HG03432 (cell line): ENCODE data around the gene ADAMTS19.

Source experiments
- ATAC-seq: cut with Tn5 transposase; IDR thresholded peaks from one replicate; pipeline ENCODE4 v1.9.1; 2021; ENCODE audit warnings: mild to moderate bottlenecking, moderate library complexity; ENCODE audit not compliant: unreplicated experiment

ADAMTS19 gene

DNA sequence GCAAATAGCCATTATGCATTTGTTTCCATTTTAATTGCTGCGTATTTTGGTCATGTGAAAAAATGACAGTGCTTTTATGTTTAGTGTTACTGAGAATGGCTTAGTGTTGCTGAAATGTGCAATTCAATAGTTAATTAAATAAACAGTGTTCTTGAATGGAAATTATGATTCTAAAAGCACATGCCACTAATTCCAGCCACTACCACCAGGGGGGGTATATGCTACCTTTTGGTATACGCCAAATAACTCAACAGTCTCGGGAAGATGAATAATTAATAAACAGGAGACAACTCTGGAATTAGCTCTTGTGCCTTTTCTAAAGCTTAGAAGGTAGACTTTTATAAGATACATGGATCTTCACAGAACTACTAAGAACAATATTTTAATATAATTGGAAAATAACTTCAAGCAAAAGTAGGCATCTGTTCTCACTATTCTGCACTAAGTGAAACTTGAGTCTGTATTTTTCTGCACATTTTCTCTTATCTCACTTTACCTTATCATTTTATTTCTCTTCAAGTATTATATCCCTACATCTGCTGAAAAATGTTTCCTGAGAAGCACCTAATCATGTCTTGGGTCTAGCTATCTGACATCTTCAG lies 204.3 kb downstream of the ADAMTS19 start:
- peak; percentile 75 for ATAC-seq

DNA sequence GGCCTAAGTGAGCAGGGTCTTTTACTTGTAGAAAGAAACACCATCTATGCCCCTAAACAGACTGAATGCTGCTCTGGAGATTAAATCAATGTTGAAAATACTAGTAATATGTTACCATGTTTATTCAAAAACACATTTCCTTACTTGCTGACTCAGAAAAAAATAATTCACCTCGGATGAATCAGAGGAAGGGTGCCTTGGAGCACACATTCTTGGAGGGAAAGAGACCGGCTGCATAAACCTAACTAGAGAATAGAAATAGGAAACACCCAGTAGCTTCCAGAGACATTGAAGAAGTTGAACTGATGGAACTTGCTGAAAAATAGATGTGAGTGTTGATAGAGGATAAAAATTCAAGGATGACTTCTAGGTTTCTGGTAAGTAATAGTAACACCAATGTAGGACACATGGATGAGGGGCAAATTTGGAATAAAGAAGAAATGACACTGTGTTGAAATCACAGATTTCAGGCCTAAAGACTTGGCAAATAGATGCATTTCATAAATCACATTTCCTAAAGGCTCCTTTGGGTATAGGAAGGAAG lies 210.9 kb downstream of the ADAMTS19 start:
- no peak for ATAC-seq

DNA sequence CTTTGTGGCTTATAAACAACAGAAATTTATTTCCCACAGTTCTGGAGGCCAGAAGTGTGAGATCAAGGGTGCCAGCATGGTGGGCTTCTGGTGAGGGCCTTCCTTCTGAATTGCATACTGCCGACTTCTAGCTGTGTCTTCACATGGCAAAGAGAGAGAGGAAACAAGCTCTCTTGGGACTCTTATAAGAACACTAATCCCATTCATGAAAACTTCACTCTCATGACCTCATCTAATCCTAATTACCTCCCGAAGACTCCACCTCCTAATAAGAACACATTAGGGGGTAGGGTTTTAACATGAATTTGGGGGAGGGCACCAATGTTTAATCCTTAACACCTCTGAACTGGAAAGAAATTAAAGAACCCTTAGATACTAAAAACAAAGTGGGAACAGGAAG lies 211.9 kb downstream of the ADAMTS19 start:
- ATAC-seq = no peak

DNA sequence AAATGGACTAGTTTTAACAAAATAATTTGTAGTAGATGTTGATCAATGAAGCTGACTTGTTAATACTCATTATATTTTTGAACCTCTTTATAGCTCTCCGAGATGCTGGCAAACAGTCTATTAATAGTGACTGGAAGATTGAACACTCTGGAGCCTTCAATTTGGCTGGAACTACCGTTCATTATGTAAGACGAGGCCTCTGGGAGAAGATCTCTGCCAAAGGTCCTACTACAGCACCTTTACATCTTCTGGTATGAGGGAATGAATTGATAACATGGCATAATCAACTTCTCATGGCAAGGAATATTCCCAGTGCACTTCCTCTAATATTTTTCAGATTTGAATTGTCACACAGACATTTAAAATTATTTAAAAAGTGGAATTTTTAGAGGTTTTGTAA lies 219.6 kb downstream of the ADAMTS19 start:
- ATAC-seq = no peak

DNA sequence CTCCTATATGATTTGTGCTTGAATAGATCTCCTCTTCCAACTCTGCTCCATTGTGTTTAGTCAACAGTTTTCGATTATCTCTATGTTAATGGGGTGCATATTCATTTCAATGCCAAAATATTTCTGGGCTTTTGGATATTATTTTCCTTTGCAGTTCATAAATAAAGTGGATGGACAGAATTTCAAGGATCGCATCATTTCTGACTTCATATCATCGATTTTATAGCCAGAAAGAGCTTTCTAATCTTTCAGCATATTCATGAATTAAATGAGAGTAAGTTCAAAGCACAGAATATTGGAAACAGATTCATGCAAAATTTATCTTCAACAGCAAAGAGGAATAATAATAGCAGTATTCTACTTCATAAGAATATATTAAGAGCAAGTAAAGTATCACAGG lies 227.8 kb downstream of the ADAMTS19 start:
- no peak for ATAC-seq

GRCh38 chr5:129689045-129689444 lies 228.9 kb downstream of the ADAMTS19 start:
- no peak for ATAC-seq

GRCh38 chr5:129691220-129691619 lies 231.1 kb downstream of the ADAMTS19 start:
- no peak for ATAC-seq

- no peak for ATAC-seq
These were observed 236.5 kb downstream of the ADAMTS19 start for GRCh38 chr5:129696636-129697035.

GRCh38 chr5:129698661-129699060 lies 238.6 kb downstream of the ADAMTS19 start:
- ATAC-seq = no peak

- no peak for ATAC-seq
These were observed 256.1 kb downstream of the ADAMTS19 start for GRCh38 chr5:129716235-129716634.

GRCh38 chr5:129716651-129717050 lies 256.6 kb downstream of the ADAMTS19 start:
- ATAC-seq = no peak

- no peak for ATAC-seq
These were observed 257.7 kb downstream of the ADAMTS19 start for GRCh38 chr5:129717751-129718310.

- ATAC-seq = no peak
These were observed 258.5 kb downstream of the ADAMTS19 start for GRCh38 chr5:129718471-129719090.

DNA sequence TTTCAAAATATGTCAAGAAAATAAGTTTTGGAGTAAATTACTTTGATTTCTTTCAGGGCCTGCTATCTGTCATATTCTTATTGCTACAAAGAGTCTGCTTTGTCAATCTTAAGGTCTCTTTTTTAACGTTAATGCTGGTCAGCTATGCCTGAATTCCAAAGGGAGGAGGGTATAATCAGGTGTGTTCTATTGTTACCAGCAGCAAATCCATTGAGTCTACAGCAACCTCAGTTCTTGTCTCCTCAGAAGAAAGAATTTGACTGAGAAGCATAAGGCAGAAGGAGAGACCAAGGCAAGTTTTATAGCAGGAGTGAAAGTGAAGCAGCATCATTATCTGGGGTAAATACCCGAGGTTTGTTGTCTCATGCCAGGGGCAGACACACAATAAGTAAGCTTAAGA lies 264.1 kb downstream of the ADAMTS19 start:
- no peak for ATAC-seq

DNA sequence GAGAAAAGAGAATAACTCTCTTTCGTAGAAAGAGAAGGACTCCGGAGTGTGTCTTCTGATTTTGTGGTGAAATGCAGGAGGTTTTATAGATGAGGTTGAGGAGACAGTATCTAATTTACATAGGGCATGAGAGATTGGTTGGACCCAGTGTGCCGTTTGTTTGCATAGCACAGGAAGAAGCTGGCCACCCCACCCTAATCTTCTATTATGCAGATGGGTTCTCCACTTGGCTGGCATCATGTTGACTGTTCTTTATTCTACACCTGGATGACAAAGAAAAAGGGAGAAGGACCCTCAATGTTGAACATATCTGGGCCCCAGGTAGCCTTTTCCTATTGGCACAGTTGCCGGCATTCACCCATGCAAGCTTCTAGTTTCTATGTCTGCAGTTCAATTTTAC lies 264.5 kb downstream of the ADAMTS19 start:
- no peak for ATAC-seq

DNA sequence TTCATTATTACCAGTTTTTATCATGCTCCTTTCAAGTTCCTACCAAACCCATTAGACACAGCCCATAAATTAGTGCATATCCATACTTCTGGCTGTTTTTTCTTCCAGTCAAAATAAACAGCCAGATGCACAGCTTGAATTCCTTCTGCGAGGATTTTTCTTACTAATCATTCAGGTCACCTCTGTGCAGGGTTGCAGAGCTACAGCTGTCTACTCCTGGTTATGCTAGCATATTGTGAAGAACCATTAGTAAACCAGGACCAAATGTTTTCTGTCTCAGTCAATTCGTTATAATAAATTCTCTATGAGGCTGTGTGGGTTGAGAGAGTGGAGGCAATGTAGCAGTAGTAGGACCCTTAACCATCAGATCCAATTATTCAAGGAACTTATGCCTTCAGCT lies 279.7 kb downstream of the ADAMTS19 start:
- no peak for ATAC-seq

DNA sequence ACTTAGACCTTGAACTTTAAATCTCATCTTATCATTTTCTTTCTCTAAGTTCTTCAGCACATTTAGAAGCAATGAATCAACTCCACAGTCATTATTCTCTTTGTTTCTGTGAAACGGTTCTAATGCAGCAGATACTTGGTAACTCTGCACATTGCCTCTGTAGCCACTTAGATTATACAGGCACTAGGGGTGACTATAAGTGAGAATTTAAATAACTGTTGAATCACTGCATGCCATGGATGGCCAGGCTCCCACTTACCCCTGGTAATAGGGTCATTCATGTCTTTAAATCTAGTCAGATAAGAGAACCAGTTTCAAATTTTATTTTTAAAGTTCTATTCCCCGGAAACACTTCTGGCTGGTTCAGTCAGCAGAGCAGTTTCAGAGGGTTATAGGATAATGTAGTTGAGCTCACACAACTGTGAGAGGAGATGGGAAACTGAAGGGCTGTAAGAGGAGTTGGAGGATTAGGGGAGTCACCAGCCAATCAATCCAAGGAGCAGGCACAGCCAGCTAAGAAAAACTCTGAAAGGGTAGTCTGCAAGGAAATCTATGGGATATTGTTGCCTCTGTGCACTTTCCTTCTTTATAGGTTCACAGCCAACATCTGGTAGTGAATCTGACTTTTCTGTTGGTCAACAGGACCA lies 283.6 kb downstream of the ADAMTS19 start:
- no peak for ATAC-seq

- ATAC-seq = no peak
These were observed 285.9 kb downstream of the ADAMTS19 start for GRCh38 chr5:129745997-129746396.

GRCh38 chr5:129746876-129747275 lies 286.8 kb downstream of the ADAMTS19 start:
- ATAC-seq = no peak

GRCh38 chr5:129747572-129748407 lies 287.7 kb downstream of the ADAMTS19 start, which contains the start of gene MINAR2:
Gene MINAR2, plus strand, starts transcription at chr5:129748094. Its CDS starts 97 bp downstream, at chr5:129748191.
- peak; percentile 74 for ATAC-seq
